A673 (cell line): ENCODE results near the gene CDH23.

ENCODE experiments used
- EZH2 ChIP-seq: fragments of 200-600 bp; sonication (generic); IDR thresholded peaks from 2 replicates; pipeline ENCODE4 v1.6.1; 2017; ENCODE audit warnings: borderline replicate concordance, low read depth, mild to moderate bottlenecking, mixed read lengths, antibody characterized with exemption, low read length; ENCODE audit not compliant: poor library complexity, severe bottlenecking
- TF ChIP-seq, protein P1 (sequence below): fragments of 300-800, 200-600 bp; sonication (generic); conservative IDR thresholded peaks from 2 replicates; pipeline ENCODE4 v1.5.1; 2017; ENCODE audit warnings: low read depth, mild to moderate bottlenecking, antibody characterized with exemption, low read length, moderate library complexity, mixed read lengths

DNA sequence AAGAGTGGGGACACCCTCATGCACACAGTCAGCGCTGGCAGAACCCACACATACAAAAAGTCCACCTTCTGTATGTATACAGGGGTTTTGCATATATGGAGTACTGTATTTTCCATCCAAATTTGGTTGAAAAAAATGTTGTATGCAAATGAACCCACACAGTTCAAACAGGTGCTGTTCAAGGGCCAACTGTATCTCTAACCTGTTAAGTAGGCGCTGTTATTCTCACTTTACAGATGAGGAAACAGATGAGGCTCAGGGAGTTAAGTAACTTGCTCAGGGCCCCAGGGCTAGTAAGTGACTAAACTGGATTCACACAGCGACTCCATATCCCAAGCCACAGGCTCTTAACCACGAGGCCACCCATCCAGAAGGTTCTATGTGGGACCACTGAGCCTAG, 252.9 kb downstream of the CDH23 start:
- TF ChIP-seq, protein P1, sequence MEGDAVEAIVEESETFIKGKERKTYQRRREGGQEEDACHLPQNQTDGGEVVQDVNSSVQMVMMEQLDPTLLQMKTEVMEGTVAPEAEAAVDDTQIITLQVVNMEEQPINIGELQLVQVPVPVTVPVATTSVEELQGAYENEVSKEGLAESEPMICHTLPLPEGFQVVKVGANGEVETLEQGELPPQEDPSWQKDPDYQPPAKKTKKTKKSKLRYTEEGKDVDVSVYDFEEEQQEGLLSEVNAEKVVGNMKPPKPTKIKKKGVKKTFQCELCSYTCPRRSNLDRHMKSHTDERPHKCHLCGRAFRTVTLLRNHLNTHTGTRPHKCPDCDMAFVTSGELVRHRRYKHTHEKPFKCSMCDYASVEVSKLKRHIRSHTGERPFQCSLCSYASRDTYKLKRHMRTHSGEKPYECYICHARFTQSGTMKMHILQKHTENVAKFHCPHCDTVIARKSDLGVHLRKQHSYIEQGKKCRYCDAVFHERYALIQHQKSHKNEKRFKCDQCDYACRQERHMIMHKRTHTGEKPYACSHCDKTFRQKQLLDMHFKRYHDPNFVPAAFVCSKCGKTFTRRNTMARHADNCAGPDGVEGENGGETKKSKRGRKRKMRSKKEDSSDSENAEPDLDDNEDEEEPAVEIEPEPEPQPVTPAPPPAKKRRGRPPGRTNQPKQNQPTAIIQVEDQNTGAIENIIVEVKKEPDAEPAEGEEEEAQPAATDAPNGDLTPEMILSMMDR, result no peak
- TF ChIP-seq EZH2, result no peak
